K562 (cell line): ENCODE results near the gene CPEB1. TPM values are rescaled to one million over a fixed set of nuclear protein-coding genes. Genes with fewer than 3 reads are reported as not detected.

Source experiments
- ATAC-seq: fragments of 200-7000 bp; cut with Tn5 transposase; 3 replicates; pipeline ENCODE4 v1.9.1; 2020; ENCODE audit warnings: moderate library complexity
- BruUV-seq: library from RNA; stranded (reverse); fragments of 400-500 nt; replicated peaks from 2 replicates; lab custom pipeline; 2021; lab: Mats Ljungman, UMichigan
- CTCF ChIA-PET: fragments of 300-600 bp; formaldehyde crosslinking; extraction: SDS; loops from one replicate; lab custom pipeline; 2021; ENCODE audit warnings: low intra/inter-chr PET ratio; lab: Yijun Ruan, JAX
- POLR2A ChIA-PET: fragments of 300-600, 350-650 bp; sonication (Branson Sonifier 250); formaldehyde crosslinking; extraction: SDS; loops from one replicate; lab custom pipeline; 2021; ENCODE audit warnings: antibody characterized with exemption, inconsistent platforms; lab: Yijun Ruan, JAX
- DNase-seq, 4 experiments: peaks; one replicate each; pipeline versions ENCODE4 v3.0.0 to v3.0.0-alpha.2; 2011 to 2018; ENCODE audit warnings: low spot score in 3 of 4, mixed read lengths in 3 of 4; ENCODE audit errors: extremely low read depth in 1 of 4
- FAIRE-seq: peaks from 2 replicates; lab custom pipeline; 2011; peaks lifted over from hg19 to GRCh38; lab: Jason Lieb, UNC
- H2AFZ ChIP-seq: 2 replicates; pipeline ENCODE4 v1.6.0; 2011; ENCODE audit warnings: low read depth, low read length, control low read depth, inconsistent platforms
- H3K27ac ChIP-seq: fragments of 200-600 bp; 3 replicates; pipeline ENCODE4 v1.8.0; 2011; ENCODE audit warnings: low read depth, mild to moderate bottlenecking, control low read depth, inconsistent platforms, low read length, moderate library complexity, mixed read lengths; ENCODE audit errors: extremely low read depth
- H3K27me3 ChIP-seq, 2 experiments: fragments of 300-600 bp in 1 of 2; 2 replicates in 1 of 2; 3 replicates in 1 of 2; pipeline versions ENCODE4 v1.6.0 to v1.8.0; 2011; ENCODE audit warnings: inconsistent platforms in 2 of 2, low read length in 2 of 2, mild to moderate bottlenecking in 1 of 2, mixed read lengths in 1 of 2, moderate library complexity in 1 of 2; ENCODE audit not compliant: control insufficient read depth in 2 of 2, insufficient read depth in 2 of 2
- H3K36me3 ChIP-seq: fragments of 300-600 bp; 3 replicates; pipeline ENCODE4 v1.8.0; 2011; ENCODE audit warnings: mild to moderate bottlenecking, low read length, inconsistent platforms; ENCODE audit not compliant: control insufficient read depth, insufficient read depth
- H3K4me1 ChIP-seq, 2 experiments: fragments of 200-600 bp in 1 of 2; replicated peaks in 1 of 2; 2 replicates in 1 of 2; 3 replicates in 1 of 2; pipeline versions ENCODE4 v1.5.1 to v1.8.0; 2011; ENCODE audit warnings: inconsistent platforms in 2 of 2, low read length in 2 of 2, mild to moderate bottlenecking in 1 of 2, mixed read lengths in 1 of 2, moderate library complexity in 1 of 2; ENCODE audit not compliant: control insufficient read depth in 2 of 2, insufficient read depth in 2 of 2
- H3K4me2 ChIP-seq: 2 replicates; pipeline ENCODE4 v1.6.1; 2011; ENCODE audit warnings: low read length, control low read depth, inconsistent platforms, mixed read lengths; ENCODE audit not compliant: insufficient read depth
- H3K4me3 ChIP-seq: fragments of 200-600 bp; sonication (generic), shearing (Covaris generic); 2 replicates; pipeline ENCODE4 v1.5.1; 2016; ENCODE audit warnings: control low read depth, inconsistent platforms
- H3K79me2 ChIP-seq: fragments of 200-600 bp; 3 replicates; pipeline ENCODE4 v1.8.0; 2011; ENCODE audit warnings: low read length, inconsistent platforms; ENCODE audit not compliant: control insufficient read depth, insufficient read depth
- H3K9ac ChIP-seq, 2 experiments: 2 replicates each; pipeline versions ENCODE4 v1.6.0 to v1.6.1; 2011; ENCODE audit warnings: low read depth in 2 of 2, low read length in 2 of 2, control low read depth in 1 of 2, inconsistent platforms in 1 of 2, mild to moderate bottlenecking in 1 of 2, mixed read lengths in 1 of 2; ENCODE audit not compliant: insufficient read depth in 1 of 2
- H3K9me1 ChIP-seq: one replicate; pipeline ENCODE4 v1.6.0; 2011; ENCODE audit warnings: inconsistent platforms, mild to moderate bottlenecking, low read length, moderate library complexity; ENCODE audit not compliant: control insufficient read depth, insufficient read depth
- H3K9me3 ChIP-seq: replicated peaks from 2 replicates; pipeline ENCODE4 v1.5.1; 2011; ENCODE audit warnings: low read depth, low read length, inconsistent platforms; ENCODE audit not compliant: control insufficient read depth, insufficient read depth
- H4K20me1 ChIP-seq: replicated peaks from 2 replicates; pipeline ENCODE4 v1.6.1; 2011; ENCODE audit warnings: low read length, inconsistent platforms, mixed read lengths; ENCODE audit not compliant: control insufficient read depth, insufficient read depth
- FOXK2 ChIP-seq, 2 experiments: fragments of 450-650 bp; IDR thresholded peaks in 1 of 2; conservative IDR thresholded peaks in 1 of 2; 2 replicates each; pipeline ENCODE4 v1.6.1; 2016; ENCODE audit warnings: low read depth in 2 of 2, mild to moderate bottlenecking in 1 of 2
- POLR2G ChIP-seq: fragments of 200-400 bp; formaldehyde crosslinking; IDR thresholded peaks from 2 replicates; pipeline ENCODE4 v1.6.1; 2017; ENCODE audit warnings: low read depth, mild to moderate bottlenecking, antibody characterized with exemption, low read length, moderate library complexity
- POU5F1 ChIP-seq: fragments of 150-350 bp; IDR thresholded peaks from 2 replicates; pipeline ENCODE4 v1.6.1; 2014; ENCODE audit warnings: borderline replicate concordance, low read length, low read depth, mild to moderate bottlenecking; ENCODE audit not compliant: partially characterized antibody
- WGBS: fragments of 100-300 bp; shearing (Covaris generic); methylation state at CpG from one replicate; pipeline ENCODE4 v1.1.6; 2016; ENCODE audit warnings: low coverage, mixed read lengths; ENCODE audit not compliant: insufficient coverage; ENCODE audit errors: missing lambda C conversion rate; 5-methylcytosine and 5-hydroxymethylcytosine counted together
- in situ Hi-C: fragments of 300-500 bp; cut with MboI; formaldehyde crosslinking; loops from 4 replicates; pipeline ENCODE4 v1.15.0; 2018; ENCODE audit warnings: inconsistent platforms, mixed read lengths
- intact Hi-C: fragments of 100-400 bp; cut with micrococcal nuclease; formaldehyde crosslinking; loops from 2 replicates; pipeline ENCODE4 v1.14.2; 2022
- polyA plus RNA-seq, 8 experiments: library from polyadenylated mRNA; depleted of rRNA in 4 of 8; stranded (reverse) in 5 of 8; unstranded in 3 of 8; fragments of >200 nt; fragmentation: Nextera tagmentation in 2 of 8; fragmentation: Illumina TruSeq in 1 of 8; extraction: Ambion mirVana in 2 of 8; extraction: Trizol in 1 of 8; gene quantifications; 2 replicates each; pipeline versions ENCODE4 v1.2.1 to v1.2.3, GENCODE V29; 2011 to 2014; ENCODE audit warnings: inconsistent platforms in 1 of 8, missing spikeins in 1 of 8
- total RNA-seq, 7 experiments: library from RNA; depleted of rRNA in 6 of 7; stranded (reverse); fragments of >200 nt in 6 of 7; fragmentation: Illumina TruSeq in 2 of 7; extraction: Trizol in 2 of 7; gene quantifications; 2 replicates each; pipeline versions ENCODE4 v1.2.1 to v1.2.3, GENCODE V29; 2011 to 2021; ENCODE audit warnings: low replicate concordance in 1 of 7
- TF ChIP-seq, protein P1 (sequence below): sonication (generic); formaldehyde crosslinking; IDR thresholded peaks from 2 replicates; pipeline ENCODE4 v1.8.0; 2023; ENCODE audit warnings: mild to moderate bottlenecking, missing genetic modification reagents

CPEB1 gene
- total and polyA plus RNA-seq, 9 of the 15 experiments (the other 6 are each of a cell fraction or from before 2014, with no cell fraction given): 2.2 to 13.4 (median 9.7) TPM

DNA sequence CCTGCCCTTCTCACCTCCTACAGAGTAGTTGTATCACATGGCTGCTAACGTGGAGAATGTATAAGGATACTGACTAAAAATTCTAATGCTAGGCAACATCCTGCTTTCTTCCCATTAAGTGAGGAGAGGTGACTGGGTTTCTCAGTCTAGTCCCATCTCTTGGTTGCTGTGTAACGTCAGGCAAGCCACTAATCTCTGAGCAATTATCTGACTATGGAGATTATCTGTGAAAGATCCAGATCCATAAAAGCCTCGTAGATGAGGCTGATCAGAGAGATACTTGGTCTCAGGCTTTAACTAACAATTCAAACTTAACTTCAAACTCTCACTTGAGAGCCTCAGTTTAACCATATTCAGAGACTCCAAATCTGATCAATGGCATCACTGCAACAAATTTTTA lies 102.2 kb downstream of the CPEB1 start:
- in situ Hi-C loops: no loop called here
- CTCF ChIA-PET: no interaction called here
- TF ChIP-seq, protein P1, sequence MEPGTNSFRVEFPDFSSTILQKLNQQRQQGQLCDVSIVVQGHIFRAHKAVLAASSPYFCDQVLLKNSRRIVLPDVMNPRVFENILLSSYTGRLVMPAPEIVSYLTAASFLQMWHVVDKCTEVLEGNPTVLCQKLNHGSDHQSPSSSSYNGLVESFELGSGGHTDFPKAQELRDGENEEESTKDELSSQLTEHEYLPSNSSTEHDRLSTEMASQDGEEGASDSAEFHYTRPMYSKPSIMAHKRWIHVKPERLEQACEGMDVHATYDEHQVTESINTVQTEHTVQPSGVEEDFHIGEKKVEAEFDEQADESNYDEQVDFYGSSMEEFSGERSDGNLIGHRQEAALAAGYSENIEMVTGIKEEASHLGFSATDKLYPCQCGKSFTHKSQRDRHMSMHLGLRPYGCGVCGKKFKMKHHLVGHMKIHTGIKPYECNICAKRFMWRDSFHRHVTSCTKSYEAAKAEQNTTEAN (CRISPR knock-in tag): no peak
- TF ChIP-seq, all 486 proteins: peak for 0

DNA sequence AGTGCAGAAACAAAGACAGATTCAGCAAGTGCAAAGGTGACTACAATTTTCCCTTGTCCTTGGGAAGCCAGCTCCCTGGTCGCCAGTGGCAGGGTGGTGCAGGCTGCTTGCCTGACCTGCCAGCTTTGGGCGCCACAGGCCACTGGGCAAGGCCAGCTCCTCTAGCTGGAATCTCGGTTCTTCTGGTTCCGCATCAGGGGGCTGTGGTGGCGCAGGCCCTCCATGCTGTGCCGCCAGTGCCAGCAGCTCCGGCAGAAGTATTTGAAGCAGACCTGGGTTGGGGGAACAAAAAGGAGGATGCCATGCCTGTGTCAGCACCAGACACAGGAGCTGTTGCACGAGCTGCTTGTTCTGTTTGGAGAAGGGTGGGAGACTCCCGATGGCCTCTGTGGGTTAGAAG lies 102.7 kb downstream of the CPEB1 start:
- ChIA-PET CTCF (no interaction called here), POLR2A (interaction anchor here (0.7 to 8.9 kb wide), 2 partner anchors 12 to 206 kb away, joined by 3 to 95 read pairs; no protein-coding TSS in a partner anchor)
- in situ Hi-C loops: no loop called here

More for the DNA sequence above, 102.2 kb downstream of the CPEB1 start:
- H3K79me2 ChIP-seq: peaks cover 12% of the 10 kb centered on the region
- H4K20me1 ChIP-seq: no peaks in the 10 kb centered on the region; the same call in 1 of the 2 replicates
- intact Hi-C loops: no loop called here
- H3K4me1 ChIP-seq: peaks cover 20 to 21% of the 10 kb centered on the region in 2 experiments
- no peaks in the 10 kb centered on the region for H3K9me1 ChIP-seq
- no peak overlapping the region for H2AFZ ChIP-seq
- POLR2A ChIA-PET: interaction anchor here (8.9 kb wide), 1 partner anchor 11 kb away, joined by 95 read pairs; no protein-coding TSS in a partner anchor
- ATAC-seq (no peak), FAIRE-seq (no peak), DNase-seq (no peak)
- no TSS peak for BruUV-seq
- H3K27ac ChIP-seq: no peak overlapping the region
- H3K9ac ChIP-seq: no peak overlapping the region
- no peaks in the 10 kb centered on the region for H3K9me3 ChIP-seq
- no peaks in the 10 kb centered on the region for H3K27me3 ChIP-seq
- no peak overlapping the region for H3K4me2 ChIP-seq
- H3K4me3 ChIP-seq: no peak overlapping the region
- peaks cover 56% of the 10 kb centered on the region for H3K36me3 ChIP-seq
- 26% methylated on average over 3 of the region's 3 CpGs for WGBS

More for the DNA sequence above, 102.7 kb downstream of the CPEB1 start:
- intact Hi-C loops: no loop called here
- peaks cover 15 to 18% of the 10 kb centered on the region in 2 experiments for H3K4me1 ChIP-seq
- no peak overlapping the region for H2AFZ ChIP-seq
- FAIRE-seq (no peak), DNase-seq (no peak), ATAC-seq (no peak)
- no TSS peak for BruUV-seq
- no peak overlapping the region for H3K4me3 ChIP-seq
- H3K9ac ChIP-seq: no peak overlapping the region
- peaks cover 18% of the 10 kb centered on the region for H3K79me2 ChIP-seq
- no peak overlapping the region for H3K4me2 ChIP-seq
- H3K9me1 ChIP-seq: no peaks in the 10 kb centered on the region
- TF ChIP-seq POU5F1 (no peak), POLR2G (0 out of 2 replicates have a peak, but pooled peaks have one; percentile 23), FOXK2 (conservative IDR thresholded peaks at IDR 0.05 in 1 of 2, IDR thresholded peaks at IDR 0.05 in 1 of 2; ENCODE audit: low read depth in 2 of 2) (no peak)
- H3K27me3 ChIP-seq: no peaks in the 10 kb centered on the region
- 80% methylated on average over 9 of the region's 9 CpGs for WGBS
- H4K20me1 ChIP-seq: peaks cover 6% of the 10 kb centered on the region
- H3K9me3 ChIP-seq: no peaks in the 10 kb centered on the region
- H3K36me3 ChIP-seq: peaks cover 56% of the 10 kb centered on the region; the same call in 2 of the 3 replicates
- no peak overlapping the region for H3K27ac ChIP-seq
